ENCODE data around the gene RPL34.
A peak's percentile ranks its signal among the peaks of the same experiment; 100 is the strongest.

Gene RPL34

GRCh38 chr4:108624263-108625056 lies 4.1 kb downstream of the RPL34 start:
- no peak for DNase-seq

GRCh38 chr4:108626056-108626455 lies 5.7 kb downstream of the RPL34 start:
- no peak for DNase-seq

- DNase-seq, result no peak
Measured at GRCh38 chr4:108628411-108628810, 8.0 kb downstream of the RPL34 start.

- no peak for DNase-seq
Measured at GRCh38 chr4:108635070-108635655, 14.8 kb downstream of the RPL34 start.

GRCh38 chr4:108636246-108636645 lies 15.9 kb downstream of the RPL34 start:
- no peak for DNase-seq

- DNase-seq, result no peak
Measured at GRCh38 chr4:108637856-108638255, 17.5 kb downstream of the RPL34 start.

- DNase-seq, result no peak
Measured at GRCh38 chr4:108644237-108644636, 23.9 kb downstream of the RPL34 start.

GRCh38 chr4:108646706-108647105 lies 26.3 kb downstream of the RPL34 start:
- no peak for DNase-seq

- DNase-seq, result no peak
Measured at GRCh38 chr4:108649863-108650211, 29.5 kb downstream of the RPL34 start.

- peak; percentile 94 for DNase-seq
Measured at GRCh38 chr4:108650212-108651013, 30.0 kb downstream of the RPL34 start, which contains the start of gene OSTC. Gene OSTC, plus strand, starts transcription at chr4:108650599. Its CDS starts 57 bp downstream, at chr4:108650656.

- DNase-seq, result no peak
Measured at GRCh38 chr4:108651014-108651791, 30.8 kb downstream of the RPL34 start.

GRCh38 chr4:108662629-108663028 lies 42.3 kb downstream of the RPL34 start:
- DNase-seq, result no peak

- DNase-seq, result no peak
Measured at GRCh38 chr4:108674356-108674977, 54.1 kb downstream of the RPL34 start.
